ENCODE data around the gene HLA-B.

Gene HLA-B

GRCh38 chr6:31352310-31352682 is 4.7 kb downstream of the HLA-B start:
- no peak overlapping the region for H3K4me3 ChIP-seq
- no peaks in the 10 kb centered on the region for H3K9me3 ChIP-seq (ENCODE audit: low read depth, low read length)
- DNase-seq (ENCODE audit: low read depth, low spot score), result no peak
- H3K27ac ChIP-seq, result no peak overlapping the region
- TF ChIP-seq EZH2 (IDR thresholded peaks at IDR 0.05) (no peak), FOXP2 (optimal IDR thresholded peaks at IDR 0.05; ENCODE audit: control extremely low read depth, extremely low read length, insufficient read depth) (no peak), POLR2AphosphoS5 (IDR thresholded peaks at IDR 0.05; ENCODE audit: borderline replicate concordance, low read depth, low read length) (no peak)
- no peaks in the 10 kb centered on the region for H3K36me3 ChIP-seq (ENCODE audit: insufficient read depth, low read length)
- H3K9ac ChIP-seq (ENCODE audit: insufficient read length), result no peak overlapping the region

DNA sequence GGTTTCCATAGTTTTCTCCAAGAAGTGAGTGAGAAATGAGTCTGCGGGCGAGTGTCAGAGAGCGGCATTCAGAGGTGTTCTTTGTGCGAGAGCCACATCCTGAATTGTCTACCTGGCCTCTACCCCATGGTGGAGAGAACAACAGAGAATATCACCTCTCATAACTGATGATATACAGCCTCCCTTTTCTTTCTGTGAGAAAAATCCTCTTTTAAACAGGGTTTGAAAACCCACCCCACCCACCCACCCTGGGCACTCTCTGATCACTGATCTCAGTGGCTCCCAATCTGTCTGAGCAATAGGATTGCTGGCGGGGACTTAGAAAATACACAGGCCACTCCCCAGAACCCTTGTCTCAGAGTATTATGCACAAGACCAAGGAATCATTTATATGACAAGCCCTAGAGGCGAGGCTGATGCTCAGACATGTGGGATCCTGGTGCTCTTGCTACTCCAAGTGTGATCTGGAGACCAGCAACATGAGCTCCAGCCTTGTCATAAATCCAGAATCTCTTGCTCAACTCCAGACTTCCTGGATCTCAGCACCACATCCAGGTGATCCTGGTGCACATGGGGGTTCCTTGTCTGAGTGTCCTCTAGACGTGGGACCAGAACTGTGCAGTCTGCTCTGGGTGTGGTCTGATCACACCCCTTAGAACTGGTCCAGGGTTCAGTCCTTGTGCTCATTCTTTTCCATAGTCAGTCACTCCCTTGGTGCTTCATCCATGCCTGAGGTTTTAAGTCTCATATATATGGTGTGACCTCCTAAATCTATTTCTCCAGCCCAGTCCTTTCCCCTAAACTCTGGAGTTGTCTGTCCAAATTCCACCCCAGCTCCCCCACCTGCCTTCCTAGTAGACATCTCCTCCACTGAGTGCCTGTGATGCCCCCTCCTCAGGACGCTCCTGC is 5.3 kb downstream of the HLA-B start:
- no peak overlapping the region for H3K9ac ChIP-seq (ENCODE audit: insufficient read length)
- H3K27ac ChIP-seq, result no peak overlapping the region
- DNase-seq (ENCODE audit: low read depth, low spot score), result no peak
- no peak for TF ChIP-seq EZH2 (IDR thresholded peaks at IDR 0.05)
- TF ChIP-seq FOXP2 (optimal IDR thresholded peaks at IDR 0.05; ENCODE audit: control extremely low read depth, extremely low read length, insufficient read depth), result no peak
- no peak for TF ChIP-seq POLR2AphosphoS5 (IDR thresholded peaks at IDR 0.05; ENCODE audit: borderline replicate concordance, low read depth, low read length)
- no peaks in the 10 kb centered on the region for H3K36me3 ChIP-seq (ENCODE audit: insufficient read depth, low read length)
- H3K4me3 ChIP-seq, result no peak overlapping the region
- no peaks in the 10 kb centered on the region for H3K9me3 ChIP-seq (ENCODE audit: low read depth, low read length)

DNA sequence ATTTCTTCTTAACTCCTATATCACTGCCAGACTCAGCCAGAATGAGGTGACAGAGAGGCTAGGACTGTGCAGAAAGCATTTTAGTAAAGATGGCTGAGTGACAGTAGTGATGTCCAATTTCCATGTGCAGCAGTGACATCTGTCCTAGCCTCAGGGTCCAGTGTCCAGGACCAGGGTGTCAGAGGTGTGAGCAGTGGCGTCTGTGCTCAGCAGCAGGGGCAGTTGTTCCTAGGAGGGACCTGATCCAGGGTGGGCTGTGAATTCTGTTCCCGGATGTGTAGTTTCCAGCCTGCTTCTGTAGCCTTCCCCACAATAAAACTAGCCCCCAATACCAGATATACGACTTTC is 6.0 kb downstream of the HLA-B start:
- no peak for DNase-seq (ENCODE audit: low read depth, low spot score)
- no peak overlapping the region for H3K27ac ChIP-seq
- no peaks in the 10 kb centered on the region for H3K36me3 ChIP-seq (ENCODE audit: insufficient read depth, low read length)
- no peak overlapping the region for H3K9ac ChIP-seq (ENCODE audit: insufficient read length)
- no peak for TF ChIP-seq FOXP2 (optimal IDR thresholded peaks at IDR 0.05; ENCODE audit: control extremely low read depth, extremely low read length, insufficient read depth)
- no peak for TF ChIP-seq EZH2 (IDR thresholded peaks at IDR 0.05)
- no peak for TF ChIP-seq POLR2AphosphoS5 (IDR thresholded peaks at IDR 0.05; ENCODE audit: borderline replicate concordance, low read depth, low read length)
- no peak overlapping the region for H3K4me3 ChIP-seq
- no peaks in the 10 kb centered on the region for H3K9me3 ChIP-seq (ENCODE audit: low read depth, low read length)

- no peak overlapping the region for H3K27ac ChIP-seq
Observed at GRCh38 chr6:31350196-31351032, 6.6 kb downstream of the HLA-B start.

GRCh38 chr6:31349301-31349700 is 7.7 kb downstream of the HLA-B start:
- no peak overlapping the region for H3K4me3 ChIP-seq
- no peak overlapping the region for H3K27ac ChIP-seq
- no peak for DNase-seq (ENCODE audit: low read depth, low spot score)
- H3K9me3 ChIP-seq (ENCODE audit: low read depth, low read length), result no peaks in the 10 kb centered on the region
- H3K36me3 ChIP-seq (ENCODE audit: insufficient read depth, low read length), result no peaks in the 10 kb centered on the region
- TF ChIP-seq FOXP2 (optimal IDR thresholded peaks at IDR 0.05; ENCODE audit: control extremely low read depth, extremely low read length, insufficient read depth) (no peak), EZH2 (IDR thresholded peaks at IDR 0.05) (no peak), POLR2AphosphoS5 (IDR thresholded peaks at IDR 0.05; ENCODE audit: borderline replicate concordance, low read depth, low read length) (no peak)
- H3K9ac ChIP-seq (ENCODE audit: insufficient read length), result no peak overlapping the region

More at GRCh38 chr6:31350196-31351032, 6.6 kb downstream of the HLA-B start:
- no peaks in the 10 kb centered on the region for H3K9me3 ChIP-seq (ENCODE audit: low read depth, low read length)
- H3K9ac ChIP-seq (ENCODE audit: insufficient read length), result no peak overlapping the region
- no peak for DNase-seq (ENCODE audit: low read depth, low spot score)
- TF ChIP-seq EZH2 (IDR thresholded peaks at IDR 0.05) (no peak), FOXP2 (optimal IDR thresholded peaks at IDR 0.05; ENCODE audit: control extremely low read depth, extremely low read length, insufficient read depth) (no peak), POLR2AphosphoS5 (IDR thresholded peaks at IDR 0.05; ENCODE audit: borderline replicate concordance, low read depth, low read length) (no peak)
- H3K36me3 ChIP-seq (ENCODE audit: insufficient read depth, low read length), result no peaks in the 10 kb centered on the region
- H3K4me3 ChIP-seq, result no peak overlapping the region

- H3K4me3 ChIP-seq, result no peak overlapping the region
- TF ChIP-seq EZH2 (IDR thresholded peaks at IDR 0.05) (no peak), POLR2AphosphoS5 (IDR thresholded peaks at IDR 0.05; ENCODE audit: borderline replicate concordance, low read depth, low read length) (no peak), FOXP2 (optimal IDR thresholded peaks at IDR 0.05; ENCODE audit: control extremely low read depth, extremely low read length, insufficient read depth) (no peak)
- H3K9me3 ChIP-seq (ENCODE audit: low read depth, low read length), result no peaks in the 10 kb centered on the region
- DNase-seq (ENCODE audit: low read depth, low spot score), result no peak
- no peak overlapping the region for H3K9ac ChIP-seq (ENCODE audit: insufficient read length)
- H3K27ac ChIP-seq, result no peak overlapping the region
- H3K36me3 ChIP-seq (ENCODE audit: insufficient read depth, low read length), result no peaks in the 10 kb centered on the region
Observed at GRCh38 chr6:31345026-31345730, 11.8 kb downstream of the HLA-B start.

DNA sequence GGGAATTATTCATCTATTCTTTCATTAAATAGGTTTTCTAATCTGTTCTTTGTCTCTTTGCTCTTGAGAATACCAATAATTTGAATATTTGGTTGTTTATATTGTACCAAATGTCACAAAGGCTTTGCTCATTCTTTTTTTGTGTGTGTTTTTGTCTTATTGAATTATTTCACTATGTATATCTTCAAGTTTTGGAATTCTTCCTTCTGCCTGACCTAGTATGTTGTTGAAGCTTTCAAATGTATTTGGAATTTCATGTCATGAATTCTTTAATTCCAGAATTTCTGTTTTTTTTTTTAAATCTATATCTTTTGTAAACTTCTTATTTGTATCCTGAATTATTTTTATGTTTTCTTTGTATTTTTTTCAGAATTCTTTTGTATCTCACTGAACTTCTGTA is 16.8 kb downstream of the HLA-B start:
- DNase-seq (ENCODE audit: low read depth, low spot score), result no peak
- no peak overlapping the region for H3K4me3 ChIP-seq
- no peaks in the 10 kb centered on the region for H3K36me3 ChIP-seq (ENCODE audit: insufficient read depth, low read length)
- peaks cover 10% of the 10 kb centered on the region; the same call in 1 of the 2 replicates for H3K9me3 ChIP-seq (ENCODE audit: low read depth, low read length)
- TF ChIP-seq FOXP2 (optimal IDR thresholded peaks at IDR 0.05; ENCODE audit: control extremely low read depth, extremely low read length, insufficient read depth) (no peak), EZH2 (IDR thresholded peaks at IDR 0.05) (no peak), POLR2AphosphoS5 (IDR thresholded peaks at IDR 0.05; ENCODE audit: borderline replicate concordance, low read depth, low read length) (no peak)
- no peak overlapping the region for H3K27ac ChIP-seq
- H3K9ac ChIP-seq (ENCODE audit: insufficient read length), result no peak overlapping the region

- Histone ChIP-seq H3K4me3 (no peak overlapping the region), H3K36me3 (ENCODE audit: insufficient read depth, low read length) (no peaks in the 10 kb centered on the region), H3K9ac (ENCODE audit: insufficient read length) (no peak overlapping the region), H3K9me3 (ENCODE audit: low read depth, low read length) (peaks cover 10% of the 10 kb centered on the region; the same call in 1 of the 2 replicates), H3K27ac (no peak overlapping the region)
- TF ChIP-seq EZH2 (IDR thresholded peaks at IDR 0.05) (no peak), POLR2AphosphoS5 (IDR thresholded peaks at IDR 0.05; ENCODE audit: borderline replicate concordance, low read depth, low read length) (no peak), FOXP2 (optimal IDR thresholded peaks at IDR 0.05; ENCODE audit: control extremely low read depth, extremely low read length, insufficient read depth) (no peak)
- no peak for DNase-seq (ENCODE audit: low read depth, low spot score)
Observed at GRCh38 chr6:31339210-31339609, 17.8 kb downstream of the HLA-B start.

All from SK-N-MC (cell line).